Natural killer cell (primary cell): ENCODE measurements around the gene LCAT. TPM values are rescaled to one million over a fixed set of nuclear protein-coding genes. Genes with fewer than 3 reads are reported as not detected.

ENCODE experiments used
- ATAC-seq, 3 donors: fragments of 150-1000 bp in 2 of 3; fragments of 200-7000 bp in 1 of 3; cut with Tn5 transposase; 1 replicate in 1 of 3; 2 replicates in 2 of 3; pipeline ENCODE4 v1.10.0; 2021; ENCODE audit warnings: mild to moderate bottlenecking in 2 of 3, moderate library complexity in 2 of 3
- DNase-seq, 2 donors: peaks; one replicate each; pipeline versions ENCODE4 v3.0.0 to v3.0.0-alpha.2; 2013 to 2021; ENCODE audit warnings: mixed read lengths in 1 of 2
- H3K27ac ChIP-seq: one replicate; pipeline ENCODE4 v1.5.1; 2013; ENCODE audit warnings: mild to moderate bottlenecking, low read length
- H3K27me3 ChIP-seq: one replicate; pipeline ENCODE4 v1.6.1; 2013; ENCODE audit warnings: low read length; ENCODE audit not compliant: control insufficient read depth, insufficient read depth
- H3K36me3 ChIP-seq: one replicate; pipeline ENCODE4 v1.6.1; 2013; ENCODE audit warnings: low read length; ENCODE audit not compliant: control insufficient read depth, insufficient read depth
- H3K4me1 ChIP-seq: one replicate; pipeline ENCODE4 v1.6.1; 2013; ENCODE audit warnings: low read length; ENCODE audit not compliant: control insufficient read depth, insufficient read depth
- H3K4me3 ChIP-seq: one replicate; pipeline ENCODE4 v1.5.1; 2013; ENCODE audit warnings: low read length
- H3K9me3 ChIP-seq: one replicate; pipeline ENCODE4 v1.6.1; 2013; ENCODE audit warnings: low read length; ENCODE audit not compliant: control insufficient read depth, insufficient read depth
- H3K27ac Mint-ChIP-seq, 2 donors: one replicate each; pipeline ENCODE4 v1.8.0; 2022; ENCODE audit warnings: mild to moderate bottlenecking in 2 of 2, mixed read lengths in 2 of 2, moderate library complexity in 1 of 2
- H3K27me3 Mint-ChIP-seq, 2 donors: one replicate each; pipeline ENCODE4 v1.8.0; 2022; ENCODE audit warnings: low read depth in 2 of 2, mixed read lengths in 2 of 2
- H3K36me3 Mint-ChIP-seq: one replicate; pipeline ENCODE4 v1.8.0; 2022; ENCODE audit warnings: mixed read lengths
- H3K4me1 Mint-ChIP-seq, 2 donors: one replicate each; pipeline ENCODE4 v1.8.0; 2022; ENCODE audit warnings: mixed read lengths in 2 of 2
- H3K4me3 Mint-ChIP-seq: one replicate; pipeline ENCODE4 v1.8.0; 2022; ENCODE audit warnings: mild to moderate bottlenecking, moderate library complexity, mixed read lengths
- H3K9me3 Mint-ChIP-seq, 2 donors: one replicate each; pipeline ENCODE4 v1.8.0; 2022; ENCODE audit warnings: mixed read lengths in 2 of 2
- CTCF ChIP-seq: fragments of 200-600 bp; IDR thresholded peaks from one replicate; pipeline ENCODE4 v1.8.0; 2022; ENCODE audit warnings: antibody characterized with exemption
- WGBS: methylation state at CpG from one replicate; pipeline ENCODE4 v1.1.7; 2013; ENCODE audit warnings: missing lambda C conversion rate; ENCODE audit not compliant: insufficient coverage; 5-methylcytosine and 5-hydroxymethylcytosine counted together
- intact Hi-C: fragments of 100-400 bp; cut with micrococcal nuclease; formaldehyde crosslinking; loops from one replicate; pipeline ENCODE4 v1.14.2; 2022
- total RNA-seq, 4 donors: library from RNA; stranded (reverse); fragments of 120-200 nt in 1 of 4; gene quantifications; one replicate each; pipeline versions ENCODE4 v1.2.3 to v1.2.4, GENCODE V29; 2013 to 2022

The LCAT gene
- total RNA-seq, 3 donors from 2014 or later (not counting 1 experiment from before 2014, with no cell fraction given): 7.1 to 12.4 (median 11.5) TPM

GRCh38 chr16:67962135-67962534 lies 18.2 kb upstream of the LCAT start:
- Mint-ChIP-seq H3K4me3 (no peak overlapping the region), H3K27me3 (no peaks in the 10 kb centered on the region), H3K36me3 (no peaks in the 10 kb centered on the region), H3K4me1 (peaks cover 8% of the 10 kb centered on the region in 2 donors), H3K27ac (no peak overlapping the region), H3K9me3 (no peaks in the 10 kb centered on the region)
- ATAC-seq (no peak), DNase-seq (no peak)
- Histone ChIP-seq H3K4me1 (peaks cover 10% of the 10 kb centered on the region), H3K36me3 (peaks cover 19% of the 10 kb centered on the region), H3K27me3 (no peaks in the 10 kb centered on the region), H3K9me3 (no peaks in the 10 kb centered on the region), H3K27ac (no peak overlapping the region), H3K4me3 (no peak overlapping the region)
- 97% methylated on average over 7 of the region's 8 CpGs for WGBS
- no peak for TF ChIP-seq CTCF
- intact Hi-C loops: no loop called here

GRCh38 chr16:67961551-67961957 lies 17.6 kb upstream of the LCAT start:
- H3K27ac ChIP-seq: no peak overlapping the region
- 96% methylated on average over 13 of the region's 13 CpGs for WGBS
- Mint-ChIP-seq H3K27me3 (no peaks in the 10 kb centered on the region), H3K27ac (no peak overlapping the region), H3K9me3 (no peaks in the 10 kb centered on the region), H3K4me3 (no peak overlapping the region), H3K36me3 (no peaks in the 10 kb centered on the region), H3K4me1 (peaks cover 5% of the 10 kb centered on the region in 2 donors)
- H3K4me1 ChIP-seq: peaks cover 4% of the 10 kb centered on the region
- ATAC-seq (no peak), DNase-seq (no peak)
- peaks cover 19% of the 10 kb centered on the region for H3K36me3 ChIP-seq
- TF ChIP-seq CTCF: no peak
- H3K4me3 ChIP-seq: no peak overlapping the region
- intact Hi-C loops: no loop called here
- H3K9me3 ChIP-seq: no peaks in the 10 kb centered on the region
- no peaks in the 10 kb centered on the region for H3K27me3 ChIP-seq

- H3K36me3 ChIP-seq: peaks cover 19% of the 10 kb centered on the region
- no peak for TF ChIP-seq CTCF
- DNase-seq (no peak), ATAC-seq (no peak)
- H3K27me3 ChIP-seq: no peaks in the 10 kb centered on the region
- Mint-ChIP-seq H3K9me3 (no peaks in the 10 kb centered on the region), H3K27me3 (no peaks in the 10 kb centered on the region), H3K27ac (no peak overlapping the region), H3K36me3 (no peaks in the 10 kb centered on the region), H3K4me3 (no peak overlapping the region), H3K4me1 (peaks cover 5% of the 10 kb centered on the region in 2 donors)
- 96% methylated on average over 11 of the region's 11 CpGs for WGBS
- no peaks in the 10 kb centered on the region for H3K9me3 ChIP-seq
- H3K27ac ChIP-seq: no peak overlapping the region
- no peaks in the 10 kb centered on the region for H3K4me1 ChIP-seq
- no peak overlapping the region for H3K4me3 ChIP-seq
- intact Hi-C loops: no loop called here
Measured at GRCh38 chr16:67959536-67960329, 15.8 kb upstream of the LCAT start.

- DNase-seq: no peak
- Histone ChIP-seq H3K36me3 (peaks cover 18% of the 10 kb centered on the region), H3K27ac (no peak overlapping the region), H3K4me3 (no peak overlapping the region), H3K4me1 (no peaks in the 10 kb centered on the region), H3K9me3 (no peaks in the 10 kb centered on the region), H3K27me3 (no peaks in the 10 kb centered on the region)
- Mint-ChIP-seq H3K4me3 (no peak overlapping the region), H3K4me1 (peaks cover under 1% of the 10 kb centered on the region in 2 donors), H3K36me3 (no peaks in the 10 kb centered on the region), H3K9me3 (no peaks in the 10 kb centered on the region), H3K27me3 (no peaks in the 10 kb centered on the region), H3K27ac (no peak overlapping the region)
- 97% methylated on average over 9 of the region's 9 CpGs for WGBS
- ATAC-seq: no peak
- TF ChIP-seq CTCF: no peak
- intact Hi-C loops: no loop called here
Measured at GRCh38 chr16:67957622-67958021, 13.7 kb upstream of the LCAT start.
